ENCODE results near the gene CDH4.

DNA sequence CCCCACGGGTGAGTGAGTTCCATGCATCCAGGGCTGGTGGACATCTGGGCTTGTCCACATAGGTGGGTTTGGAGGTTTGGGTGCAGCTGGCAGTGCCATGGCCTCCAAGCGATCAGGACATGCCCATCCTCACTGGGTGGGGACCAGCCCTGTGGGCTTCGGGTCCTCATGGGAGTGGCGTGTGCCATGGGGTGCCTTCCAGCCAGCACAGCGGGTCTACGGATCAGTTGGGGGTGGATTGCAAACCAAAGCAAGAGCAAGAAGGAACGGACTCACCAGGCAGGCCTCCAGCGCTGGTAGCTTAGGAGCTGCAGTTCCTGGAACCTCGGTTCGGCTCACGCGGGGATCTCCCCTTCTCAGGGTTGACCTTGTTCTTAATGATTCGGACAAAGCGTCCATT, 449.3 kb downstream of the CDH4 start:
- TF ChIP-seq CTCF (IDR thresholded peaks at IDR 0.05) = no peak
- no peak for TF ChIP-seq REST (IDR thresholded peaks at IDR 0.05; ENCODE audit: insufficient read depth in 1 of 2, low read depth in 2 of 2, low read length in 1 of 2)
